AG04449 (cell line): Measurements from ENCODE around the gene FBXL17.
"Not testable (repeated sequence)": the region's sequence is repeated elsewhere in the genome, so short reads cannot be mapped to it uniquely, and the experiment has no call there.

Experiments
- CTCF ChIA-PET: fragments of 350-600 bp; formaldehyde crosslinking; extraction: SDS; loops from one replicate; lab custom pipeline; 2021; ENCODE audit warnings: antibody characterized with exemption; lab: Yijun Ruan, JAX
- POLR2A ChIA-PET: fragments of 400-600, 350-600 bp; formaldehyde crosslinking; extraction: SDS; loops from one replicate; lab custom pipeline; 2020; ENCODE audit warnings: antibody characterized with exemption, inconsistent platforms; lab: Yijun Ruan, JAX
- DNase-seq: peaks from one replicate; pipeline ENCODE4 v3.0.0-alpha.2; 2010; ENCODE audit warnings: low read depth, low spot score
- H3K4me3 ChIP-seq: 2 replicates; pipeline ENCODE4 v1.5.1; 2011; ENCODE audit warnings: low read depth, mild to moderate bottlenecking, control low read depth, low read length
- CTCF ChIP-seq: IDR thresholded peaks from one replicate; pipeline ENCODE4 v1.5.1; 2011; ENCODE audit warnings: mild to moderate bottlenecking, moderate library complexity, low read length, control low read depth, inconsistent platforms; ENCODE audit not compliant: insufficient read depth; ENCODE audit errors: missing control alignments

The FBXL17 gene

GRCh38 chr5:108417166-108417670 lies 35.3 kb upstream of the FBXL17 start:
- DNase-seq = no peak
- ChIA-PET POLR2A (no interaction called here), CTCF (no interaction called here)
- TF ChIP-seq CTCF = no peak
- H3K4me3 ChIP-seq = no peak overlapping the region

- CTCF ChIA-PET = no interaction called here
Measured at GRCh38 chr5:108415726-108416125, 33.8 kb upstream of the FBXL17 start.

GRCh38 chr5:108409786-108410185 lies 27.9 kb upstream of the FBXL17 start:
- H3K4me3 ChIP-seq = no peak overlapping the region
- POLR2A ChIA-PET = no interaction called here
- no peak for TF ChIP-seq CTCF
- DNase-seq = no peak
- CTCF ChIA-PET = no interaction called here

More at GRCh38 chr5:108415726-108416125, 33.8 kb upstream of the FBXL17 start:
- no peak overlapping the region for H3K4me3 ChIP-seq
- no peak for TF ChIP-seq CTCF
- POLR2A ChIA-PET = no interaction called here
- no peak for DNase-seq

GRCh38 chr5:108405201-108405600 lies 23.3 kb upstream of the FBXL17 start:
- DNase-seq, H3K4me3 ChIP-seq, POLR2A ChIA-PET, CTCF ChIA-PET: not testable (repeated sequence)

GRCh38 chr5:108398964-108399363 lies 17.1 kb upstream of the FBXL17 start:
- no peak for TF ChIP-seq CTCF
- H3K4me3 ChIP-seq = no peak overlapping the region
- POLR2A ChIA-PET = no interaction called here
- CTCF ChIA-PET = no interaction called here
- DNase-seq = no peak

- POLR2A ChIA-PET, CTCF ChIA-PET, DNase-seq, H3K4me3 ChIP-seq: not testable (repeated sequence)
Measured at GRCh38 chr5:108396837-108397236, 14.9 kb upstream of the FBXL17 start.

GRCh38 chr5:108387758-108388157 lies 5.9 kb upstream of the FBXL17 start:
- ChIA-PET POLR2A (no interaction called here), CTCF (no interaction called here)
- H3K4me3 ChIP-seq = no peak overlapping the region
- TF ChIP-seq CTCF = no peak
- no peak for DNase-seq
